Ecto neural progenitor cell (in vitro differentiated cells): ENCODE results near the gene KLF2.

ENCODE experiments used
- DNase-seq: peaks from one replicate; pipeline ENCODE4 v3.0.0-alpha.2; 2018; ENCODE audit warnings: low spot score

The KLF2 gene

DNA sequence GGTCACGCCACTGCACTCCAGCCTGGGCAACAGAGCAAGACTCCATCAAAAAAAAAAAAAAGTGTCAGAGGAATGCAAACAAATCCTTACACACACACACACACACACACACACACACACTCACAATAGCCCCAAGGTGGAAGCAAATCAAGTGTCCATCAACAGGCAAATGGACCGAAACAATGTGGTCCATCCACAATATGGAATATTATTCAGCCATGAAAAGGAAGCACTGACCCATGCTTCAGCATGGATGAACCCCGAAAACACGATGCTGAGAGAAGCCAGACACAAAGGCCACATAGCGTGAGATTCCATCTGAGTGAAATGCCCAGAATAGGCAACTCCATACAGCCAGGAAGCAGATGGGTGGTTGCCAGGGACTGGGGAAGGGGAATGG lies 16.5 kb upstream of the KLF2 start:
- no peak for DNase-seq

DNA sequence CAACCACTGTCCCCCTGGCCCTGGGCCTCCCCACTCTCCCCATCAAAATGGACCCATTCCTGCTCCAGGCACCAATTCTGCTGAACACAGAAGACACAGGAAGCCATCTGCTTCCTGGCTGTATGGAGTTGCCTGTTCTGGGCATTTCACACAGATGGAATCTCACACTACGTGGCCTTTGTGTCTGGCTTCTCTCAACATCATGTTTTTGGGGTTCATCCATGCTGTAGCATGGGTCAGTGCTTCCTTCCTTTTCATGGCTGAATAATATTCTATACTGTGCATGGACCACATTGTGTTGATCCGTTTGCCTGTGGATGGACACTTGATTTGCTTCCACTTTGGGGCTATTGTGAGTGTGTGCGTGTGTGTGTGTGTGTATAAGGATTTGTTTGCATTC lies 15.0 kb upstream of the KLF2 start:
- no peak for DNase-seq

DNA sequence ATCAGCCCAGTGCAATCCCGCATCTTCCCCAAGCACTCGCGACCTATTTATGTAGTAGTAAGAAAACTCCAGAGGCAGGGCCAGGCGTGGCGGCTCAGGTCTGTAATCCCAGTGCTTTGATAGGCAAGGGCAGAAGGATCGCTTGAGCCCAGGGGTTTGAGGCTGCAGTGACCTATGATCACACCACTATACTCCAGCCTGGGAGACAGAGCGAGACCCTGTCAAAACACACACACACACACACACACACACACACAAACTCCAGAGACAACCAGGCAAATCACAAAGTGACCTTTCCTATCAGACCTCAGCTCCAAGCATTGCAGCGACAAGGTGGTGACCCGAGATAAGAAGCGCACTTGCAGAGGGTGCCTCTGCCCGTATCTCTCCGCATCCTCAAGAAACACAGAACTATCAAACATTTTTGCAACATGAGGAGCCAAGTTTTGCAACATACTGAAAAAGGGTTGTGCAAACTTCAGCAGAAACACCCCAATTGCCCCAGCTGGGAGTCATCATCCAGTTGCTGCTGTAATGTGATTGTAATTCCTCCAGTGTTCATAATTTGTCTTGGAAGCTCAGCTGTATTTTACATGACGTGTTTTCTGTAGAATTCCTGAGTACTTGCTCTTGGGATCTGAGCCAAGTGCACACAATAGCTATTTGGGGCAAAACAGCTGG lies 8.7 kb upstream of the KLF2 start:
- DNase-seq = no peak

DNA sequence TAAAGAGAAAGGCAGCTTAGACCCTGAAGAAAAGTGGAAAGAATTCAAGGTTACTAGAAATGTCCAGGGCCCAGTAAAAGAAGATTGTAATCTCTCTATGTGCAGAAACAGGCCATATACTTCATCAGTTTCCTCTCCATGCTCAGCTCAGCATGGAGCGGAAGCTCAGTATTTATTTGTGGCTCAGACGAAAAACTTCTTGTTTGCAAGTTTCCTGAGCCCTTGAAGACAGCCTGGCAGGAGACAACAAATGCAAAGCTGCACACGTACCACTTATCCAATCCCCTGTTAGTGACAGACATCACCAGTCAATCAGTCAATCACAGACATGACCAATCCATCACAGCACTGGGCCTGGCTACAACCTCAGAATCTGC lies 8.1 kb upstream of the KLF2 start:
- no peak for DNase-seq

DNA sequence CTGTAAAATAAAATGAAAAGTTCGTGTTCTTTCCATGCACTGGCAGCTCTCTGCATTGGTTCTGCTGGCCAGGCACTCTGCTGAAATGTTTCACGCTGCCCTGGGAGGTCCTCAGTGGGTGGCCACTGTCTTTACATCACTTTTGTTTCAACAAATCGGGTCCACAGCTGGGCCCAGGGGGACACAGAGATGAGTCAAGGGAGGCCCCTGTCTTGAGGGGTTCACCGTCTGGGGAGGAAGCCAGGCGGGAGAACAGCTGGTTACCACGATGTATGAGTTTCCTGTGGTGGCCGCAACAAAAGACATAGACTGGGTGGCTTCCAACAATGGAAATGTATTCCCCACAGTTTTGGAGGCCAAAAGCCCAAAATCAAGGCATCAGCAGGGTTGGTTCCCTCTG lies 5.1 kb upstream of the KLF2 start:
- no peak for DNase-seq

DNA sequence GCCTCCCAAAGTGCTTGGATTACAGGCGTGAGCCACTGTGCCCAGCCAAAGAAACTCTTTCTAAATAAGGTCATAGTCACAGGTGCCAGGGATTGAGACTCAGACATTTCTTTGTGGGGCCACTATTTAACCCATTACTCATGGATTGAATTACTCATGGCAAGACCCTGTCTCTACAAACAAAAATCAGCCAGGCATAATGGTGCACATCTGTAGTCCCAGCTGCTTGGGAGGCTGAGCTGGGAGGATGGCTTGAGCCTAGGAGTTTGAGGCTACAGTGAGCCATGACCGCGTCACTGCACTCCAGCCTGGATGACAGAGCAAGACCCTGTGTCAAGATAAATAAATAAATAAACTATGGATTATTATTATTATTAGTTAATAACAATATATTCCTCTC lies 3.6 kb upstream of the KLF2 start:
- DNase-seq = no peak

DNA sequence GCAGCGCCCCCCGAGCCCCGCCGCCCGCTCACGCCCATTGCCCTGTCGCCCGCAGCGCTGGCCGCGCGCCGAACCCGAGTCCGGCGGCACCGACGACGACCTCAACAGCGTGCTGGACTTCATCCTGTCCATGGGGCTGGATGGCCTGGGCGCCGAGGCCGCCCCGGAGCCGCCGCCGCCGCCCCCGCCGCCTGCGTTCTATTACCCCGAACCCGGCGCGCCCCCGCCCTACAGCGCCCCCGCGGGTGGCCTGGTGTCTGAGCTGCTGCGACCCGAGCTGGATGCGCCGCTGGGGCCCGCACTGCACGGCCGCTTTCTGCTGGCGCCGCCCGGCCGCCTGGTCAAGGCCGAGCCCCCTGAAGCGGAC lies 518 bp downstream of the KLF2 start:
- DNase-seq = peak; percentile 61

DNA sequence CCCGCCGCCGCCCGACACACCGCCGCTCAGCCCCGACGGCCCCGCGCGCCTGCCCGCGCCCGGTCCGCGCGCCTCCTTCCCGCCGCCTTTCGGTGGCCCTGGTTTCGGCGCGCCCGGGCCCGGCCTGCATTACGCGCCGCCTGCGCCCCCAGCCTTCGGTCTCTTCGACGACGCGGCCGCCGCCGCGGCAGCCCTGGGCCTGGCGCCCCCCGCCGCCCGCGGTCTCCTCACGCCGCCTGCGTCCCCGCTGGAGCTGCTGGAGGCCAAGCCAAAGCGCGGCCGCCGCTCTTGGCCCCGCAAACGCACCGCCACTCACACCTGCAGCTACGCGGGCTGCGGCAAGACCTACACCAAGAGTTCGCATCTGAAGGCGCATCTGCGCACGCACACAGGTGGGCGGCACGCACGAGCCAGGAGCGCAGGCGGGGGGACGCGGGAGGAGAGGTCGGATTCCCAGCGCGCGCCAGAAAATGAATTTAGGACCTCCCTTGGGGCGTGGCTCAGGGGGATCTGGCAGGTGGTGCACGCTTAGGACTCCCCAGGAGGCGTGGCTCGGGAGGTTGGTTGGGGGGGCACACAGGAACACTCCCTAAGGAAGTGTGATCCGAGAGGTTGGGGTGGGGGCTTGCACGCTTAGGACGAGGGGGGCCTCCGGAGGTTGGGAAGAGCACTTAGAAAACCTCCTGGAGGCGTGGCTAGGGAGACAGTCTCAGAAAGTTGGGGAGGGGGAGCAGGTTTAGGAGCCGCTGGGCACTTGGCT lies 1.2 kb downstream of the KLF2 start:
- DNase-seq = peak; percentile 70

DNA sequence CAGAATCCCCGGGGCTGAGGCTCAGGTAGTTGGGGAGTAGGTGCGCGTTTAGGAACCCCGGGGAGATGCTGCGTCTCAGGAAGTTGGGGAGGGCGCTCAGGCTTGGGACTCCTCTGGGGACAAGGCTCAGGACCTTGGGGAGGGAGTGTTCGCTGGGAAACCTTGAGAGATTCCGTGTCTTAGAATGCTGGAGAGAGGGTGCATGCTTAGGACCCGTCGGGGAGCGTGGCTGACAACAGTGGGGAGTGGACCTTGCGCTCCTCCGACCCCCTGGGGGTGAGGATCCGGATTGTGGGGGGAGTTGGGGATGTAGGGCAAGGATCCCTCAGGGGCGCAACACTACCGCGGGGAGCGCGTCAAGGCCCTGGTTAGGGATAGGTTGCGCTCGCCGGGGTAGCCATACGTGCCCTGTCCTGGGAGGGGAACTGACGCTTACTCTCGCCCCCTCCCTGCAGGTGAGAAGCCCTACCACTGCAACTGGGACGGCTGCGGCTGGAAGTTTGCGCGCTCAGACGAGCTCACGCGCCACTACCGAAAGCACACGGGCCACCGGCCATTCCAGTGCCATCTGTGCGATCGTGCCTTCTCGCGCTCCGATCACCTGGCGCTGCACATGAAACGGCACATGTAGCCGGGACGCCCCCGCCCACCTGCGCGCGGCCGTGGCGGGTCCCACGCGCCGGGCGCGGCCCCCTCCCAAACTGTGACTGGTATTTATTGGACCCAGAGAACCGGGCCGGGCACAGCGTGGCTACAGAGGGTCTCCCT lies 2.0 kb downstream of the KLF2 start:
- no peak for DNase-seq

DNA sequence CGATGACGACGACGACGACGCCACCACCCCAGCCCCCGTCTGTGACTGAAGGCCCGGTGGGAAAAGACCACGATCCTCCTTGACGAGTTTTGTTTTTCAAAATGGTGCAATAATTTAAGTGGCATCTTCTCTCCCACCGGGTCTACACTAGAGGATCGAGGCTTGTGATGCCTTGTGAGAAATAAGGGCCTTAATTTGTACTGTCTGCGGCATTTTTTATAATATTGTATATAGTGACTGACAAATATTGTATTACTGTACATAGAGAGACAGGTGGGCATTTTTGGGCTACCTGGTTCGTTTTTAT lies 2.5 kb downstream of the KLF2 start:
- no peak for DNase-seq

DNA sequence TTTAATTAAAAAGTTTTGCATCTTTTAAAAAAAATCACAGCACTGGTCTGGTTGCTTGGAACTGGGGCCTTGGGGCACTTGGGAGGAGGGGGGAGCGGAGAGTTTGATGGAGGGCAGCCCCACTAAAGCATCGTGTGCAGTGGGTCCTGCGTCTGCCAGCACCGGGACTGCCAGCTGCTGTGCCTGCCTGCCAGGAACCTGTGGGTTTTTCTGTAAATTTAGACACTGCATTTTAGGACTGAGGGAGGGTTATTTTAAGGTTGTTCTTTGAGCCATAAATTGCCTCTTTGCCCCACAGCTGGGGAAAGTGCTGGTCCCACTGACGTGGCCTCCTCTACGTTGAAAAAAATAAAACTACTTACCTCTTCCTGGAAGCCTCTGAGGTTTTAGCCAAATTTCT lies 2.9 kb downstream of the KLF2 start:
- no peak for DNase-seq

DNA sequence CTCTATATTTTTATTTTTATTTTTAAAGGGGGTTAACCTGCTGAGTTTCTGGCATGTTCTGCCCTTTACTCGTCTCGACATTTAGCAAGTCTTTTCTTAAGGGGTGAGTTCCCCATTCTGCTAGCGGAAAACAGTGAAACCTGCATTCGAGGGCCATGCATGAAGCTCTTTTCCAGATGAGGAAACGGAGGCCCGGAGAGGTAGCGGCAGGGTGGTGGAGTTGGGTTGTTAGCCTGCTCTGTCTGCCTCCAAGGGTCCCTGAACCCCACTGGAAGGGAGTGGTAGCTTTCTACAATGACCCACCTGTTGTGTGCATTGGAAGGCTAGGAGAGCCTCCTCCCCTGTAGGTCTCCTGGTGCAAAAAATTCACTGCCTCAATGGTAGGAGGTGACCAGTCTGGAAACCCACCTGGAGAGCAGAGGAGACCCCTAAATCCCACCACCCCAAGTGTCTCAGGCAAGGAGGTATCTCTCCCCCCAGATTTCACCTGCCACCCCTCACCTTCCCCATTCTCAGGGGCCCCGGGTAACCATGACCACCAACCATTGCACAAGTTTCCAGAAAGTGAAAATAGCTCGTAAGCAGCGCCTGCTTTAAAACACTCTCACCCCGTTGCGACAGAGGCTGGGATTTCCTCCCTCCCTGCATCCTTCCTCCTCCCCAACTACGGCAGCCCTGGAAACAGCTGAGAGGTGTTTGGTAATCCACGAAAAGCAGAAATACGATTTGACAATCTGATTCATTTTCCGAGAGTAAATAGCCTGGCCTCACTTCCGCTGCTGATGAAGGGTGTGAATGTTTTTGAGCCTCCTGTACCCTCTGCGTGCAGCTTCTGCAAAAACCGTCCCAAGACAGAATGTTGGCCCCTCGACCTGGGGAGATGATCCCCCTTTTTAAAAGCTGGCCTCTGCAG lies 3.5 kb downstream of the KLF2 start:
- no peak for DNase-seq

DNA sequence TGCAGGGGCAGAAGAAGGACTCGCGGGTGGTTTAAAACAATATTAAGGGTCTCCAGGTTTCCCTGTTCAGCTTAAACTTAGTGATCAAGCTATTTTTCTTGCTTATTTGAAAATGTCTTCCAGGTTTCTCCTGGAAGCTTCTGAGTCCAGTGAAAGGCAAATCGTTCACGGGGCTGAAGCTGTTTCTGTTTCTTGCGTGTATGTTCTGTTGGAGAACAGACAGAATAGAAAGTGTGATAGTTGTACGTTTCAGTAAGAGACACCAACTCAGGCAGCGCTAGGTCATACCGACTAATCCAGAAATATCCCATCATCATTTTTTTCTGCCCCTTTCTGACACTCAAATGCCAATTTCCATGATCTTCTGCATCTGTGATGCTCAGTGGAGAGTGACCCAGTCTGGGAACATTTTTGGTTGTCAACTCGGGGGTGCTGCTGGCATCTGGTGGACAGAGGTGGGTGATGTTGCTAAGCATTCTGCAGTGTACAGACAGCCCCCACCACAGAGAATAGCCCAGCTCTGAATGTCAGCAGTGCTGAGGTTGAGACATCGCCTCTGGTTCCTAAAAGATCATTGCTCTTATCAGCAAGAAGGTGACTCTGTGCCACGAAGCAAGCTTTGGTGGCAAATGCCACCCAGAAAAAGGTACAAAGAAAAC lies 4.3 kb downstream of the KLF2 start:
- no peak for DNase-seq

DNA sequence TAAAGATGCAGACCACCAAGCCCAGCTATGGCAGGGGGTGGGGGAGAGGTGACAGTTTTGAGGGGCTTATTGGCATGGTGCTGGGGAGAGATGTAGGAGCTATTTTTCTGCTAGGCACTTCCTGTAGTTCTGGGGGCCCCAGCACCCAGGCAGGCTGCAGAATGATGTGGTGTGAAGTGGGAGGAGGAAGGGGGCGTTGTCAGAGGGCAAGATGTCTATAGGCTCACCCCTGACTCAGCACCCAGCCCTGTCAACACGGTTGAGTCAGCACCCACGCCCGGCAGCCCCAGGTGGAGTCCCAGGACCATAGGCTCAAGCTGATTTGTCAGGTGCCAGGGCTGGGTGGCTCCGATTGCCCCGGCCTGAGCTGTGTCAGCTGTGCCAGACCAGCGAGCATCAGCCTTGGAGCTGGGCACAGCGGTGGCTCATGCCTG lies 5.8 kb downstream of the KLF2 start:
- DNase-seq = no peak

DNA sequence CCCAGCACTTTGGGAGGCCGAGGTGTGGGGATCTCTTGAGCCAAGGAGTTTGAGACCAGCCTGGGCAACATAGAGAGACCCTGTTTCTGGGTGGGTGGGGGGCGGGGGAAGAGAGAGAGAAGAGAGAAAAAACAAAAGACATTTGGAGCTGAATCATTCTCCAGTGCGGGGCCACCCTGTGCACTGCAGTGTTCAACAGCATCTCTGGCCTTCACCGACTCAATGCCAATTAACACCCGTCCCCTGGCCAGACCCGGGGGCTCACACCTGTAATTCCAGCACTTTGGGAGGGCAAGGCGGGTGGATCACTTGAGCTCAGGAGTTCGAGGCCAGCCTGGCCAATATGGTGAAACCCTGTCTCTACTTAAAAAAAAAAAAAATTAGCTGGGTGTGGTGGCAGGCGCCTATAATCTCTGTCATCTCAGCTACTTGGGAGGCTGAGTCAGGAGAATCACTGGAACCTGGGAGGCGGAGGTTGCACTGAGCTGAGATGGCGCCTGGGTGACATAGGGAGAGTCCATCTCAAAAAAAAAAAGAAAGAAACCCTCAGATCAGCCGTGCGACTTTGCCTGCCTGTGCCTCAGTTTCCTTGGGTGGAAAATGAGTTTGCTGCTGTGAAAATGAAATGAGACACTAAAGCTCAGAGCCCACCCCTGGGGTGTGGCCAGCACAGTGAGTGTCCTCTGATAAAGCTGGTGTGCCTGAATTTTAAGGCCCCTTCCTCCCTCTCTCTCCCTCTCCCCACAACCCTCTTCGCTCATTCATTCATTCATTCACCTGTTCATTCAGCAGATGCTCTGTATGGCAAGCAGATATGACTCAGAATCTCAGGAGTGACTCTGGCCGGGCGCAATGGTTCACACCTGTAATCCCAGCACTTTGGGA lies 6.4 kb downstream of the KLF2 start:
- DNase-seq = no peak

DNA sequence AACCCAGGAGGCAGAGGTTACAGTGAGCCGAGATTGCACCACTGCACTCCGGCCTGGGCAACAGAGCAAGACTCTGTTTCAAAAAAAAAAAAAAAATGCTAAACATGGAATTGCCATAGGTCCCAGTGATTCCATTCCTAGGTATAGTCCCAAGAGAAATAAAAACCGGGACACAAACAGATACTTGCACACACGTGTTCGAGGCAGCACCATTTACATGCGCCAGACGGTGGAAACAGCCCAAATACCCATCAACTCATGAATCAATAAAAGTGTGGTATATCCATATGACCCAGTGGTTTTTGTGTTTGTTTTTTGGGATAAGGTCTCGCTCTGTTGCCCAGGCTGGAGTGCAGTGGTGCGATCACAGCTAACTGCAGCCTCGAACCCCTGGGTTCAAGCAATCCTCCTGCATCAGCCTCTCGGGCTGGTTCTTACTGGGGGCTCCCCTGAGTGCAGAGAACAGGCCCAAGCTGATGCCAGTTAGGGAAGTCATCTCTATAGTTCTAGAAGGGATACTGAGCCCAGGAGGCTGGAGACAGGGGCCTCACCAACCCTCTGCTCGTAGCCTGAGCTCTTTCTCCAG lies 8.5 kb downstream of the KLF2 start:
- DNase-seq = no peak

DNA sequence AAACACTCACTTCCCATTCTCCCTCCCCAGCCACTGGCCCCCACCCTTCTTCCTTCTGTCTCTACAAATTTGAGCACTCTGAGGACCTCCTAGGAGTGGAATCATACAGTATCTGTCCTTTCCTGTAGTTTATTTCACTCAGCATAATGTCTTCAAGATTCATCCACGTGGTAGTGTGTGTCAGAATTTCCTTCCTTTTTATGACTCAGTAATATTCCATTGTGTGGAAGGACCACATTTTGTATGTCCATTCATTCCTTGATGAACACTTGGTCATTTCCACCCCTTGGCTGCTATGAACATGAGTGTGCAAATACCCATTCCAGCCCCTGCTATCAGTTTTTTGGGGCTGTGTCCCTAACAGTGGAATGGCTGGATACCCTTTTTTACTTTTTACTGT lies 9.8 kb downstream of the KLF2 start:
- DNase-seq = no peak

DNA sequence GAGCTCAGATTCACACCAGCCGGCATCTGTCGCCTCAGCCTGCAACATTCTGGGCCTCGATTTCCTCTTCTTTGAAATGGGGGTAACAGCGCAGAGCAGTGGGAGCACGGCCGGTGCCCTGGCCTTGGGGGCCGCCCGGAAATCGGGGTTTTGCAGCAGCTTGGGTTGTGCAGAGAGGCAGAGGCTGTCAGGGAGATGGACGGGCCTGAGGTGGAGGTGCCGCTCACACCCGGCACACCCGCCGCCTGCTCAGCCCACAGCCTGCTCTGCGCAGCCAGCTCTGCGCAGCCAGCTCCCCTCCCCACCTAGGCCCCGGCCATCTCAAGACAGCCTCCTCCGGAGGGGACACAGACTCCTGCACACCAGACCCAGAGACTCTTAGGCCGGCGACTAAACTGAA lies 10.6 kb downstream of the KLF2 start:
- DNase-seq = no peak

DNA sequence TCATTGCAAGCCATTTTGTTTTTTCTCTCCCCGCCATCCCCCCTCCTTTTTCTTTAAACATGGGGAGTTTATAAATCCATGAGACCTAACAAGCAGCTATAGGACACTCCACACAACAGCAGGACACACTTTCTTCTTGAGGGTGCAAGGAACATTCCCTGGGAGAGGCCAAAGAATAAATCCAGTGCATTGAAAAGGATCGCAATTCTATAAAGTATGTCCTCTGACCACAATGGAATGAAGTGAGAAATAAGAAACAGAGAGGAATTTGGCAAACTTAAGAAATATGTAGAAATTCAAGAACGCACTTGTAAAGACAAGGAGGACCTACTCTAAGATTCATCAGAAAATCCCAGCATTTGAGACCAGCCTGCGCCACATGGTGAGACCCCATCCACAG lies 11.9 kb downstream of the KLF2 start:
- no peak for DNase-seq

DNA sequence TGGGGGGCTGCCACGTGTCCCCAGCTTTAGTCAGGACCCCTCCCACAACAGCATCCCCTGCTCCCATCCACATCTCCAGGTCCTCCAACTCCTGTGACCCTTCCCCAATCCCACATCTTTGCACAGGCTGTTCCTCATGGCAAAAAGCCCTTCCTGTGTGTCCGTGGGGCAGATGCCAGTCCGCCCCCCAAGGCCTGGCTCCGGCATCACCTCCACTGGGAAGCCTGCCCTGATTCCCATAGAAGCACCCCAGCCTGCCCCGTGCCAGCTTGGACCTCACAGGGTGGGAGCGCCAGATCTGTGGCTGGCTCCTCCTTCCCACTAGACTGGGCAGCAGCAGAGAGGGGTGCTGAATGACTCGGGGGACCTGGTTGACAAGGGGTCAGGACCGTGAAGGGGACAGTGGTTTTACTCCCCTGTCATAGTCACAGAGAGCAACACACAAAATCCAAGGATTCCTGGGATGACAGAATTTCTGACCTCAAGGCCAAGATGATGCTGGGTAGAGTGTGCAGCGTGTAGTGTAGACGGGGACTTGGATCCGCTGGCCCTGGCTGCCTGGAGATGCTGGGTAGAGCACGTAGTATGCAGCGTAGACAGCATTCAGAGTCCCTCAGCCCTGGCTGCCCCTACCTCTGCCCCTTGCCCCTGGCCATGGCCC lies 13.3 kb downstream of the KLF2 start:
- no peak for DNase-seq
